HEK293T (cell line): ENCODE data around the gene ZNF865.

Source experiments
- ARNT ChIP-seq: fragments of 450-650 bp; IDR thresholded peaks from 2 replicates; pipeline ENCODE4 v1.6.1; 2017; ENCODE audit warnings: mild to moderate bottlenecking
- BHLHE40 ChIP-seq: fragments of 450-650 bp; IDR thresholded peaks from 2 replicates; pipeline ENCODE4 v1.6.1; 2016; ENCODE audit warnings: mild to moderate bottlenecking, moderate library complexity, borderline replicate concordance
- ELF4 ChIP-seq: fragments of 450-650 bp; IDR thresholded peaks from 2 replicates; pipeline ENCODE4 v1.6.1; 2017; ENCODE audit warnings: antibody characterized with exemption
- FOXA1 ChIP-seq: fragments of 450-650 bp; IDR thresholded peaks from 2 replicates; pipeline ENCODE4 v1.6.1; 2016; ENCODE audit warnings: mild to moderate bottlenecking
- FOXK2 ChIP-seq: fragments of 450-650 bp; IDR thresholded peaks from 2 replicates; pipeline ENCODE4 v1.6.1; 2016; ENCODE audit warnings: mild to moderate bottlenecking
- FOXM1 ChIP-seq: fragments of 450-650 bp; IDR thresholded peaks from 2 replicates; pipeline ENCODE4 v1.6.1; 2017; ENCODE audit warnings: mild to moderate bottlenecking, borderline replicate concordance
- HDGF ChIP-seq: fragments of 450-650 bp; IDR thresholded peaks from 2 replicates; pipeline ENCODE4 v1.6.1; 2017; ENCODE audit warnings: antibody characterized with exemption, borderline replicate concordance
- L3MBTL2 ChIP-seq: fragments of 450-650 bp; conservative IDR thresholded peaks from 2 replicates; pipeline ENCODE4 v1.6.1; 2016; ENCODE audit warnings: mild to moderate bottlenecking
- NFRKB ChIP-seq: fragments of 450-650 bp; IDR thresholded peaks from 2 replicates; pipeline ENCODE4 v1.6.1; 2016; ENCODE audit warnings: mild to moderate bottlenecking, moderate library complexity
- PKNOX1 ChIP-seq: fragments of 450-650 bp; IDR thresholded peaks from 2 replicates; pipeline ENCODE4 v1.6.1; 2016
- SP1 ChIP-seq: fragments of 450-650 bp; IDR thresholded peaks from 2 replicates; pipeline ENCODE4 v1.6.1; 2017
- SUZ12 ChIP-seq: fragments of 450-650 bp; IDR thresholded peaks from 2 replicates; pipeline ENCODE4 v1.6.1; 2016; ENCODE audit warnings: mild to moderate bottlenecking
- TARDBP ChIP-seq: fragments of 450-650 bp; IDR thresholded peaks from 2 replicates; pipeline ENCODE4 v1.6.1; 2016
- ZNF384 ChIP-seq: fragments of 450-650 bp; IDR thresholded peaks from 2 replicates; pipeline ENCODE4 v1.6.1; 2016

DNA sequence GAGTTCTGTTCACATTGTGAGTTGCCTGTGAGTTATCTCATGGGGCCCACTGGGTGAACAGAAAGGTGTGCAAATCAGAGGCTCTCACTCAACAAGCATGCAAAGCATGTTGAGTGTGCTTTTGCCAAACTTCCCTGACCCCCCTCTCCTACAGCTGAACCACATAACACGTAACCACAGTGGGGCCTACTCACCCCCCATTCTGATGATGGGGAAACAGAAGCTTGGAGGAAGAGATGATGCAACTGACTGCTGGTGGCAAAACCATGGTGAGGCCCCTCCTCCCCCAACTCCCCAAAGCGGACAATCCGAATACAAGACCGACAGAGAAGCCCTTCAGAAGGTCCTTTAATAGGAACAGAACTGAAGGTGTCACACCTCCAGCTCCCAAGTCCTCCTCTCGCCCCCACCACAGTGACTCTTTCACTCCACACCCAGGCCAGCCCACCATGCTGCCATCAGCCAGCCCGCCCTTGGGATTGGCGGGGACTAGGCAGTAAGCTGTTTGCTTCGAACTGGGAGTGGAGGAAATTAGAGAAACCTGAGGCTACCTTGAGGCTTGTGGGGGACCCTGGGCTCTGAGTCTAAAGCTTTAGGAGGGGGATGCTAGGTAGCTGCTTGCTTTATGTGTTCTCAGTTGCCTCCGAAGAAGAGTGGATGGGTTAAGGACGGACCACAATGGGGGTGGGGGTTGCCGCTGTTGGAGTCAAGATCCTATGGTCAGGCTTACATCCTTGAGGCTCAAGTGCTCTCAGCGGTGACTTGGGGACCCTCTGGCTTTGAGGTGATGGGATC is 15.2 kb downstream of the ZNF865 start:
- TF ChIP-seq NFRKB (no peak), FOXM1 (no peak), ARNT (no peak), L3MBTL2 (no peak), HDGF (no peak), FOXA1 (no peak), FOXK2 (no peak), ELF4 (no peak), BHLHE40 (no peak), SUZ12 (no peak), TARDBP (no peak), ZNF384 (no peak), SP1 (no peak), PKNOX1 (no peak)
